Natural killer cell treated with Interleukin-12 subunit alpha and Interleukin-12 subunit beta and Interleukin-15 and Interleukin-18, amount 100 ng/mL, for 72 hours (primary cell): ENCODE data around the gene TCERG1L. TPM values are rescaled to one million over a fixed set of nuclear protein-coding genes. Genes with fewer than 3 reads are reported as not detected.
A peak's percentile ranks its signal among the peaks of the same experiment; 100 is the strongest.

Source experiments
- ATAC-seq, 2 donors: fragments of 150-1000 bp; cut with Tn5 transposase in 1 of 2; sonication (Bioruptor Pico), chemical (Tn5 transposase) in 1 of 2; 2 replicates each; pipeline ENCODE4 v1.10.0; 2021
- DNase-seq: peaks from one replicate; pipeline ENCODE4 v3.0.0; 2022; ENCODE audit warnings: low spot score
- H3K27ac Mint-ChIP-seq, 2 donors: 1 replicate in 1 of 2; 2 replicates in 1 of 2; pipeline ENCODE4 v1.8.0; 2022; ENCODE audit warnings: mixed read lengths in 2 of 2, mild to moderate bottlenecking in 1 of 2, moderate library complexity in 1 of 2
- H3K27me3 Mint-ChIP-seq, 2 donors: 1 replicate in 1 of 2; 2 replicates in 1 of 2; pipeline ENCODE4 v1.8.0; 2022; ENCODE audit warnings: mixed read lengths in 2 of 2
- H3K36me3 Mint-ChIP-seq: one replicate; pipeline ENCODE4 v1.8.0; 2022; ENCODE audit warnings: mixed read lengths
- H3K4me1 Mint-ChIP-seq, 2 donors: 1 replicate in 1 of 2; 2 replicates in 1 of 2; pipeline ENCODE4 v1.8.0; 2022; ENCODE audit warnings: low read depth in 2 of 2, mixed read lengths in 2 of 2, mild to moderate bottlenecking in 1 of 2
- H3K4me3 Mint-ChIP-seq: one replicate; pipeline ENCODE4 v1.8.0; 2022; ENCODE audit warnings: mixed read lengths
- H3K9me3 Mint-ChIP-seq: 2 replicates; pipeline ENCODE4 v1.8.0; 2022; ENCODE audit warnings: mixed read lengths
- total RNA-seq, 2 donors: library from RNA; stranded (reverse); gene quantifications; one replicate each; pipeline ENCODE4 v1.2.3, GENCODE V29; 2022

The TCERG1L gene
- under 1 TPM; 0.10 to 0.81 TPM for total RNA-seq

GRCh38 chr10:131311661-131312477, at the start of gene TCERG1L:
TCERG1L (minus strand) TSS chr10:131311721; CDS start chr10:131311635, 86 bp downstream.
- no peaks in the 10 kb centered on the region for H3K36me3 Mint-ChIP-seq
- H3K4me1 Mint-ChIP-seq: peaks cover 3 to 6% of the 10 kb centered on the region in 2 donors
- no peaks in the 10 kb centered on the region for H3K9me3 Mint-ChIP-seq
- H3K4me3 Mint-ChIP-seq: peak within 1 kb of the TSS; percentile 57
- DNase-seq (peak; percentile 61), ATAC-seq (peak; percentile 68 to 77)
- no peak within 1 kb of the TSS for H3K27ac Mint-ChIP-seq
- H3K27me3 Mint-ChIP-seq: peaks cover 37 to 40% of the 10 kb centered on the region in 2 donors

GRCh38 chr10:131358741-131359442, 47.4 kb upstream of the TCERG1L start:
- no peaks in the 10 kb centered on the region for H3K4me1 Mint-ChIP-seq
- no peak for DNase-seq
- H3K4me3 Mint-ChIP-seq: no peak overlapping the region
- no peaks in the 10 kb centered on the region for H3K36me3 Mint-ChIP-seq
- no peak for ATAC-seq
- H3K27ac Mint-ChIP-seq: no peak overlapping the region
- no peaks in the 10 kb centered on the region for H3K27me3 Mint-ChIP-seq
- H3K9me3 Mint-ChIP-seq: peaks cover 5% of the 10 kb centered on the region

GRCh38 chr10:131356442-131356841, 44.9 kb upstream of the TCERG1L start:
- no peak for ATAC-seq
- DNase-seq: no peak
- Mint-ChIP-seq H3K9me3 (peaks cover 5% of the 10 kb centered on the region), H3K4me3 (no peak overlapping the region), H3K27me3 (no peaks in the 10 kb centered on the region), H3K36me3 (no peaks in the 10 kb centered on the region), H3K4me1 (no peaks in the 10 kb centered on the region), H3K27ac (no peak overlapping the region)

- H3K9me3 Mint-ChIP-seq: peaks cover 5% of the 10 kb centered on the region
- H3K27ac Mint-ChIP-seq: no peak overlapping the region
- no peaks in the 10 kb centered on the region for H3K36me3 Mint-ChIP-seq
- no peaks in the 10 kb centered on the region for H3K27me3 Mint-ChIP-seq
- ATAC-seq: no peak
- no peaks in the 10 kb centered on the region for H3K4me1 Mint-ChIP-seq
- no peak overlapping the region for H3K4me3 Mint-ChIP-seq
- no peak for DNase-seq
Observed at GRCh38 chr10:131355881-131356280, 44.4 kb upstream of the TCERG1L start.

- no peak for ATAC-seq
- H3K4me3 Mint-ChIP-seq: no peak overlapping the region
Observed at GRCh38 chr10:131355056-131355455, 43.5 kb upstream of the TCERG1L start.

GRCh38 chr10:131354380-131354779, 42.9 kb upstream of the TCERG1L start:
- ATAC-seq (no peak), DNase-seq (no peak)
- Mint-ChIP-seq H3K4me1 (no peaks in the 10 kb centered on the region), H3K36me3 (no peaks in the 10 kb centered on the region), H3K9me3 (peaks cover 5% of the 10 kb centered on the region), H3K27me3 (peaks cover 0 to 6% of the 10 kb centered on the region in 2 donors), H3K27ac (no peak overlapping the region), H3K4me3 (no peak overlapping the region)

More at GRCh38 chr10:131355056-131355455, 43.5 kb upstream of the TCERG1L start:
- DNase-seq: no peak
- peaks cover 5% of the 10 kb centered on the region for H3K9me3 Mint-ChIP-seq
- no peak overlapping the region for H3K27ac Mint-ChIP-seq
- H3K36me3 Mint-ChIP-seq: no peaks in the 10 kb centered on the region
- no peaks in the 10 kb centered on the region for H3K4me1 Mint-ChIP-seq
- H3K27me3 Mint-ChIP-seq: peaks cover 0 to 2% of the 10 kb centered on the region in 2 donors

- no peak overlapping the region for H3K4me3 Mint-ChIP-seq
- ATAC-seq (peak in 1 of 2 donors; percentile 57), DNase-seq (no peak)
- H3K27me3 Mint-ChIP-seq: peaks cover 0 to 6% of the 10 kb centered on the region in 2 donors
- H3K27ac Mint-ChIP-seq: no peak overlapping the region
- peaks cover 2% of the 10 kb centered on the region for H3K9me3 Mint-ChIP-seq
- H3K36me3 Mint-ChIP-seq: no peaks in the 10 kb centered on the region
- H3K4me1 Mint-ChIP-seq: no peaks in the 10 kb centered on the region
Observed at GRCh38 chr10:131352765-131353290, 41.3 kb upstream of the TCERG1L start.

GRCh38 chr10:131350660-131351059, 39.1 kb upstream of the TCERG1L start:
- Mint-ChIP-seq H3K9me3 (peaks cover 5% of the 10 kb centered on the region), H3K27ac (no peak overlapping the region), H3K27me3 (peaks cover 0 to 6% of the 10 kb centered on the region in 2 donors), H3K36me3 (no peaks in the 10 kb centered on the region), H3K4me1 (no peaks in the 10 kb centered on the region), H3K4me3 (no peak overlapping the region)
- no peak for DNase-seq
- no peak for ATAC-seq

GRCh38 chr10:131350245-131350644, 38.7 kb upstream of the TCERG1L start:
- DNase-seq (no peak), ATAC-seq (no peak)
- H3K27me3 Mint-ChIP-seq: peaks cover 0 to 6% of the 10 kb centered on the region in 2 donors
- no peak overlapping the region for H3K27ac Mint-ChIP-seq
- H3K4me1 Mint-ChIP-seq: no peaks in the 10 kb centered on the region
- H3K4me3 Mint-ChIP-seq: no peak overlapping the region
- peaks cover 5% of the 10 kb centered on the region for H3K9me3 Mint-ChIP-seq
- no peaks in the 10 kb centered on the region for H3K36me3 Mint-ChIP-seq

GRCh38 chr10:131346456-131346855, 34.9 kb upstream of the TCERG1L start:
- DNase-seq (no peak), ATAC-seq (no peak)
- Mint-ChIP-seq H3K27me3 (peaks cover 0 to 6% of the 10 kb centered on the region in 2 donors), H3K4me3 (no peak overlapping the region), H3K9me3 (peaks cover 3% of the 10 kb centered on the region), H3K36me3 (no peaks in the 10 kb centered on the region), H3K27ac (no peak overlapping the region), H3K4me1 (no peaks in the 10 kb centered on the region)

- no peak for DNase-seq
- Mint-ChIP-seq H3K4me3 (no peak overlapping the region), H3K36me3 (no peaks in the 10 kb centered on the region), H3K9me3 (peaks cover 3% of the 10 kb centered on the region), H3K4me1 (no peaks in the 10 kb centered on the region), H3K27ac (no peak overlapping the region), H3K27me3 (peaks cover 0 to 6% of the 10 kb centered on the region in 2 donors)
- no peak for ATAC-seq
Observed at GRCh38 chr10:131345691-131346090, 34.2 kb upstream of the TCERG1L start.

GRCh38 chr10:131344747-131345146, 33.2 kb upstream of the TCERG1L start:
- Mint-ChIP-seq H3K27me3 (peaks cover 0 to 1% of the 10 kb centered on the region in 2 donors), H3K36me3 (no peaks in the 10 kb centered on the region), H3K4me3 (no peak overlapping the region), H3K27ac (no peak overlapping the region), H3K4me1 (no peaks in the 10 kb centered on the region), H3K9me3 (peaks cover 3% of the 10 kb centered on the region)
- DNase-seq (no peak), ATAC-seq (no peak)

GRCh38 chr10:131337741-131338140, 26.2 kb upstream of the TCERG1L start:
- ATAC-seq: no peak
- H3K4me3 Mint-ChIP-seq: no peak overlapping the region

GRCh38 chr10:131332821-131333220, 21.3 kb upstream of the TCERG1L start:
- H3K36me3 Mint-ChIP-seq: peaks cover 6% of the 10 kb centered on the region
- H3K9me3 Mint-ChIP-seq: no peaks in the 10 kb centered on the region
- peaks cover 6 to 43% of the 10 kb centered on the region in 2 donors for H3K27me3 Mint-ChIP-seq
- H3K4me3 Mint-ChIP-seq: no peak overlapping the region
- no peak overlapping the region for H3K27ac Mint-ChIP-seq
- DNase-seq (no peak), ATAC-seq (no peak)
- H3K4me1 Mint-ChIP-seq: no peaks in the 10 kb centered on the region

More at GRCh38 chr10:131337741-131338140, 26.2 kb upstream of the TCERG1L start:
- peaks cover 4 to 28% of the 10 kb centered on the region in 2 donors for H3K27me3 Mint-ChIP-seq
- H3K36me3 Mint-ChIP-seq: no peaks in the 10 kb centered on the region
- no peak overlapping the region for H3K27ac Mint-ChIP-seq
- no peak for DNase-seq
- H3K9me3 Mint-ChIP-seq: peaks cover 2% of the 10 kb centered on the region
- H3K4me1 Mint-ChIP-seq: no peaks in the 10 kb centered on the region
